HG03460 (cell line): ENCODE data around the gene SYNDIG1.

ENCODE experiments used
- ATAC-seq: cut with Tn5 transposase; IDR thresholded peaks from one replicate; pipeline ENCODE4 v1.9.1; 2021; ENCODE audit not compliant: unreplicated experiment

SYNDIG1 gene

GRCh38 chr20:24469116-24469893 lies at the start of gene SYNDIG1:
TSS of gene SYNDIG1 (plus strand) at chr20:24469629. CDS start at chr20:24543098, 73,469 bp downstream.
- no peak for ATAC-seq

GRCh38 chr20:24419786-24420185 lies 49.6 kb upstream of the SYNDIG1 start:
- no peak for ATAC-seq

GRCh38 chr20:24420567-24420966 lies 48.9 kb upstream of the SYNDIG1 start:
- no peak for ATAC-seq

GRCh38 chr20:24421071-24421470 lies 48.4 kb upstream of the SYNDIG1 start:
- no peak for ATAC-seq

GRCh38 chr20:24422091-24422760 lies 47.2 kb upstream of the SYNDIG1 start:
- ATAC-seq: no peak

GRCh38 chr20:24423390-24424313 lies 45.8 kb upstream of the SYNDIG1 start:
- no peak for ATAC-seq

GRCh38 chr20:24425523-24426135 lies 43.8 kb upstream of the SYNDIG1 start:
- no peak for ATAC-seq

GRCh38 chr20:24431279-24432045 lies 38.0 kb upstream of the SYNDIG1 start:
- no peak for ATAC-seq

GRCh38 chr20:24432046-24432442 lies 37.4 kb upstream of the SYNDIG1 start:
- no peak for ATAC-seq

- no peak for ATAC-seq
Measured at GRCh38 chr20:24436160-24436559, 33.3 kb upstream of the SYNDIG1 start.

- no peak for ATAC-seq
Measured at GRCh38 chr20:24437196-24438082, 32.0 kb upstream of the SYNDIG1 start.

GRCh38 chr20:24438331-24438730 lies 31.1 kb upstream of the SYNDIG1 start:
- ATAC-seq: no peak

- no peak for ATAC-seq
Measured at GRCh38 chr20:24439737-24440387, 29.6 kb upstream of the SYNDIG1 start.

- no peak for ATAC-seq
Measured at GRCh38 chr20:24441661-24442060, 27.8 kb upstream of the SYNDIG1 start.

- ATAC-seq: no peak
Measured at GRCh38 chr20:24442909-24443308, 26.5 kb upstream of the SYNDIG1 start.

- ATAC-seq: no peak
Measured at GRCh38 chr20:24443436-24443835, 26.0 kb upstream of the SYNDIG1 start.

- no peak for ATAC-seq
Measured at GRCh38 chr20:24444526-24445190, 24.8 kb upstream of the SYNDIG1 start.

GRCh38 chr20:24445510-24446170 lies 23.8 kb upstream of the SYNDIG1 start:
- no peak for ATAC-seq
